Gastroesophageal sphincter (tissue), 3 donors: ENCODE results near the gene PTGDS.

Experiments used
- EP300 ChIP-seq: sonication (generic); formaldehyde crosslinking; IDR thresholded peaks from one replicate; pipeline ENCODE4 v1.6.1; 2017; ENCODE audit warnings: antibody characterized with exemption, mild to moderate bottlenecking
- POLR2A ChIP-seq, 2 donors: fragments of 450-650 bp; IDR thresholded peaks; one replicate each; pipeline ENCODE4 v1.6.1; 2017; ENCODE audit warnings: antibody characterized with exemption in 2 of 2, mild to moderate bottlenecking in 2 of 2, moderate library complexity in 1 of 2
- POLR2AphosphoS5 ChIP-seq: sonication (generic); formaldehyde crosslinking; IDR thresholded peaks from one replicate; pipeline ENCODE4 v1.6.1; 2017; ENCODE audit warnings: antibody characterized with exemption
- TF ChIP-seq, protein P1 (sequence below), 4 experiments: fragments of 200-600 bp in 2 of 4; fragments of 450-650 bp in 2 of 4; sonication (generic) in 1 of 4; IDR thresholded peaks; one replicate each; pipeline ENCODE4 v1.5.1; 2017 to 2019; ENCODE audit warnings: antibody characterized with exemption in 4 of 4, mild to moderate bottlenecking in 2 of 4, moderate library complexity in 2 of 4

DNA sequence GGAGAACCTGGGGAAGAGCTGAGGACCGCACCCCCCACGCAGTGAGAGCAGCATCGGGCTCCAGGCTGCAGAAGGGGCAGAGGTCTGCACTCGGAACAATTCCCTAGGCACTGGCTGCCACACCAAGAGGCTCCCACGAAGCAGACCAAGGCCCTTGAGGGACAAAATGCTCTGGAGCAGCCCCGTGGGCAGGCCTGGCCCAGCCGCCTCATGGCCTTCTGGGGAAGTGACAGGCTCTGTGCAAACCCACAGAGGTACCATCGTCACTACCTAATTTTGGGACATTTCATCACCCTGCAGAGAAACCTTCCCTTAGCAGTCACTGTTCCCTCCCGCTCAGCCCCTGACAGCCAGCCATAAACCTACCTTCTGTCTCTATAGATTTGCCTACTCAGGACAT lies 48.7 kb upstream of the PTGDS start:
- TF ChIP-seq POLR2A (IDR thresholded peaks at IDR 0.05) (no peak), POLR2AphosphoS5 (no peak), EP300 (no peak)
- TF ChIP-seq, protein P1, sequence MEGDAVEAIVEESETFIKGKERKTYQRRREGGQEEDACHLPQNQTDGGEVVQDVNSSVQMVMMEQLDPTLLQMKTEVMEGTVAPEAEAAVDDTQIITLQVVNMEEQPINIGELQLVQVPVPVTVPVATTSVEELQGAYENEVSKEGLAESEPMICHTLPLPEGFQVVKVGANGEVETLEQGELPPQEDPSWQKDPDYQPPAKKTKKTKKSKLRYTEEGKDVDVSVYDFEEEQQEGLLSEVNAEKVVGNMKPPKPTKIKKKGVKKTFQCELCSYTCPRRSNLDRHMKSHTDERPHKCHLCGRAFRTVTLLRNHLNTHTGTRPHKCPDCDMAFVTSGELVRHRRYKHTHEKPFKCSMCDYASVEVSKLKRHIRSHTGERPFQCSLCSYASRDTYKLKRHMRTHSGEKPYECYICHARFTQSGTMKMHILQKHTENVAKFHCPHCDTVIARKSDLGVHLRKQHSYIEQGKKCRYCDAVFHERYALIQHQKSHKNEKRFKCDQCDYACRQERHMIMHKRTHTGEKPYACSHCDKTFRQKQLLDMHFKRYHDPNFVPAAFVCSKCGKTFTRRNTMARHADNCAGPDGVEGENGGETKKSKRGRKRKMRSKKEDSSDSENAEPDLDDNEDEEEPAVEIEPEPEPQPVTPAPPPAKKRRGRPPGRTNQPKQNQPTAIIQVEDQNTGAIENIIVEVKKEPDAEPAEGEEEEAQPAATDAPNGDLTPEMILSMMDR (IDR thresholded peaks at IDR 0.05), result no peak
